ENCODE data around the gene LRP1. TPM values are rescaled to one million over a fixed set of nuclear protein-coding genes. Genes with fewer than 3 reads are reported as not detected.

The LRP1 gene
- total and polyA plus RNA-seq, 2 of the 4 experiments (the other 2 are of a cell fraction) = 73.1 to 142 TPM

DNA sequence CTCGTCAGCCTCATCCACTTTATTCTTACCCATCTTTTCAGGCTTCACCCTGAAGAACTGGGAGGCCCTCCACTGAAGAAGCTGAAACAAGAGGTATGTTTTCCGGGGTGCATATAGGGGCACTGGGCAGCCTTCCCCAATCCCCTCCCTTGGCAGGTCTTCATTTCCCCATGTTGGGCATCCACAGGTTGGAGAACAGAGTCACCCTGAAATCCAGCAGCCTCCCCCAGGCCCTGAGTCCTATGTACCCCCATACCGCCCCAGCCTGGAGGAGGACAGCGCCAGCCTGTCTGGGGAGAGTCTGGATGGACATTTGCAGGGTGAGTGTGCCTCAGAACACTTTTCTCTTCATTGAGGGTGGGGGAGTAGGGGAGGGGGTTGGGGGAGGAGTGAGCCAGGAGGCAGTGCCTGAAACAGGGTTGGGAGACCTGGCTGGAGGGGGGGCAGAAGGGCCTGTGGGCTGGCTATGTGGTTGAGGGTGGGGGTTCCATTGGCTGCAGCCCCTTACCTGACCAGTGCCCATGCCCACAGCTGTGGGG lies 35.3 kb upstream of the LRP1 start:
- TF ChIP-seq BHLHE40 (IDR thresholded peaks at IDR 0.05; ENCODE audit: low read depth, low read length) = no peak
- TF ChIP-seq, protein P1, sequence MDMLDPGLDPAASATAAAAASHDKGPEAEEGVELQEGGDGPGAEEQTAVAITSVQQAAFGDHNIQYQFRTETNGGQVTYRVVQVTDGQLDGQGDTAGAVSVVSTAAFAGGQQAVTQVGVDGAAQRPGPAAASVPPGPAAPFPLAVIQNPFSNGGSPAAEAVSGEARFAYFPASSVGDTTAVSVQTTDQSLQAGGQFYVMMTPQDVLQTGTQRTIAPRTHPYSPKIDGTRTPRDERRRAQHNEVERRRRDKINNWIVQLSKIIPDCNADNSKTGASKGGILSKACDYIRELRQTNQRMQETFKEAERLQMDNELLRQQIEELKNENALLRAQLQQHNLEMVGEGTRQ (IDR thresholded peaks at IDR 0.05; ENCODE audit: low read depth, low read length) = no peak
- TF ChIP-seq, protein P2, sequence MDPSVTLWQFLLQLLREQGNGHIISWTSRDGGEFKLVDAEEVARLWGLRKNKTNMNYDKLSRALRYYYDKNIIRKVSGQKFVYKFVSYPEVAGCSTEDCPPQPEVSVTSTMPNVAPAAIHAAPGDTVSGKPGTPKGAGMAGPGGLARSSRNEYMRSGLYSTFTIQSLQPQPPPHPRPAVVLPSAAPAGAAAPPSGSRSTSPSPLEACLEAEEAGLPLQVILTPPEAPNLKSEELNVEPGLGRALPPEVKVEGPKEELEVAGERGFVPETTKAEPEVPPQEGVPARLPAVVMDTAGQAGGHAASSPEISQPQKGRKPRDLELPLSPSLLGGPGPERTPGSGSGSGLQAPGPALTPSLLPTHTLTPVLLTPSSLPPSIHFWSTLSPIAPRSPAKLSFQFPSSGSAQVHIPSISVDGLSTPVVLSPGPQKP (IDR thresholded peaks at IDR 0.05; ENCODE audit: borderline replicate concordance, low read depth, low read length) = no peak
- TF ChIP-seq RAD21 (IDR thresholded peaks at IDR 0.05; ENCODE audit: low read length) = no peak
- no peak for TF ChIP-seq CEBPB (IDR thresholded peaks at IDR 0.05; ENCODE audit: low read depth, low read length)
- no peak for TF ChIP-seq MAFK (IDR thresholded peaks at IDR 0.05; ENCODE audit: low read depth, low read length)
- TF ChIP-seq NFE2L2 (IDR thresholded peaks at IDR 0.05; ENCODE audit: low read depth, low read length) = no peak
- intact Hi-C loops (cut with micrococcal nuclease) (loop anchor here (1.0 kb wide), 2 partner anchors 18 to 24 kb away; partner anchors contain the start of gene STAT6), dilution Hi-C loops (cut with HindIII; ENCODE audit: low sequenced_read_pairs, unreplicated experiment) (no loop called here), in situ Hi-C loops (cut with MboI; ENCODE audit: low sequenced_read_pairs) (no loop called here)
- no TSS peak for BruUV-seq (replicated peaks)
- peaks cover 4% of the 10 kb centered on the region; the same call in 1 of the 2 replicates for H3K9me1 ChIP-seq (ENCODE audit: insufficient read depth, low read length)
- peak overlapping the region; percentile 81; the same call in 1 of the 2 replicates for H3K4ac ChIP-seq (ENCODE audit: low read depth, low read length)
- no peaks in the 10 kb centered on the region for H3K9me3 ChIP-seq (ENCODE audit: control insufficient read depth, insufficient read depth, low read length)
- H3K56ac ChIP-seq (ENCODE audit: extremely low read depth, insufficient read depth, low read length) = no peak overlapping the region
- no peak overlapping the region for H2BK120ac ChIP-seq (ENCODE audit: low read depth, low read length)
- H3K14ac ChIP-seq (replicated peaks; ENCODE audit: low read depth, low read length) = no peak overlapping the region; the same call in 1 of the 2 replicates
- ATAC-seq (ENCODE audit: low read depth) (no peak), DNase-seq (no peak)
- H2BK5ac ChIP-seq (ENCODE audit: low read depth, low read length, poor library complexity, severe bottlenecking) = peak overlapping the region; percentile 75
- H3K27me3 ChIP-seq (ENCODE audit: control insufficient read depth, insufficient read depth, low read length) = no peaks in the 10 kb centered on the region
- peak overlapping the region; percentile 82; the same call in 1 of the 2 replicates for H3K23ac ChIP-seq (ENCODE audit: low read depth, low read length)
- H2AFZ ChIP-seq (replicated peaks; ENCODE audit: low read length, poor library complexity) = peak overlapping the region; percentile 16
- peaks cover 65% of the 10 kb centered on the region for H3K36me3 ChIP-seq (ENCODE audit: control insufficient read depth, insufficient read depth, low read length)
- no peak overlapping the region for H4K8ac ChIP-seq (ENCODE audit: low read depth in 2 of 2, low read length in 2 of 2)
- H4K20me1 ChIP-seq (ENCODE audit: insufficient read depth, low read length) = peaks cover 67% of the 10 kb centered on the region
- H3K79me1 ChIP-seq (ENCODE audit: low read depth in 1 of 2, low read length in 2 of 2) = peaks cover 13 to 65% of the 10 kb centered on the region in 2 experiments
- peak overlapping the region; percentile 70 for H3K9ac ChIP-seq (ENCODE audit: low read depth, low read length)
- peak overlapping the region; percentile 13; the same call in 1 of the 2 replicates for H3K4me2 ChIP-seq (ENCODE audit: low read depth, low read length)
- H3K4me1 ChIP-seq (ENCODE audit: control insufficient read depth, insufficient read depth, low read length) = peaks cover 41% of the 10 kb centered on the region
- H2BK20ac ChIP-seq (ENCODE audit: low read depth, low read length) = no peak overlapping the region
- ChIA-PET CTCF (interaction anchor here (0.6 to 2.0 kb wide), 4 partner anchors 14 to 35 kb away, joined by 3 to 8 read pairs (median 5); partner anchors contain the start of genes LRP1 and STAT6), POLR2A (ENCODE audit: unreplicated experiment) (interaction anchor here (1.2 kb wide), 1 partner anchor 19 kb away, joined by 4 read pairs; the partner anchor contains the start of gene STAT6)
- H2BK15ac ChIP-seq (ENCODE audit: low read depth, low read length) = no peak overlapping the region
- H2AK5ac ChIP-seq (ENCODE audit: low read depth, low read length) = 0 out of 2 replicates have a peak overlapping the region, but pooled peaks have one; percentile 69
- H3K27ac ChIP-seq (ENCODE audit: insufficient read depth, low read length) = peak overlapping the region; percentile 81
- peak overlapping the region; percentile 84 for H2AK9ac ChIP-seq (replicated peaks; ENCODE audit: low read depth, low read length, poor library complexity)
- no peak overlapping the region for H3K4me3 ChIP-seq (ENCODE audit: insufficient read depth, low read depth, low read length)
- 60% methylated on average over 1 of the region's 4 CpGs; no CpG with 5 or more reads in 1 of the 2 experiments for WGBS, 2 experiments (ENCODE audit: extremely low coverage in 2 of 2, insufficient read length in 1 of 2)
- H4K5ac ChIP-seq (ENCODE audit: low read depth, low read length) = no peak overlapping the region
- no peak overlapping the region; the same call in 1 of the 2 replicates for H4K91ac ChIP-seq (ENCODE audit: insufficient read depth, low read depth, low read length)
- H3K18ac ChIP-seq (ENCODE audit: low read depth, low read length) = no peak overlapping the region

Data from IMR-90 (cell line).